Activated gamma-delta T cell (primary cell): ENCODE results near the gene SPOCK1.

Experiments used
- DNase-seq: peaks from one replicate; lab custom pipeline; 2025; lab: John Stamatoyannopoulos, UW

Gene SPOCK1

DNA sequence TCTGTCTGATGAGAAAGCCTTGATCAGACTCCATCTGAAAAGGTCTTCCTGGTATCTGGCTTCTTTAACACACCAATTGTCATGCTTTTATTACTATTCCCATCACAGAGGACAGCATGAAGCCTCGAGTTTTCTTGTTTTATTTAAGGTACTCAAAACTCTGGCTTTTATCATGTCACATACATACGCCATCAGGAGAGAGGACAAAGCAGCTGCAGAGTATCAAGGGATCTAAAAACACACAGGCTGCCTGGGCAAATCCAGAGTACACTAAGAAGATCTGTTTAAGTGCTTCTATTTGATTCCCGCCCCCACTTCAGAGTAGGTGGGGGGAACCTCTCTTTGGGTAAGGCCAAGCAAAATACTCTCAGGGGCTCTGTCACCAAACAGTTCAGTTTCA lies 277.2 kb downstream of the SPOCK1 start:
- DNase-seq = no peak

DNA sequence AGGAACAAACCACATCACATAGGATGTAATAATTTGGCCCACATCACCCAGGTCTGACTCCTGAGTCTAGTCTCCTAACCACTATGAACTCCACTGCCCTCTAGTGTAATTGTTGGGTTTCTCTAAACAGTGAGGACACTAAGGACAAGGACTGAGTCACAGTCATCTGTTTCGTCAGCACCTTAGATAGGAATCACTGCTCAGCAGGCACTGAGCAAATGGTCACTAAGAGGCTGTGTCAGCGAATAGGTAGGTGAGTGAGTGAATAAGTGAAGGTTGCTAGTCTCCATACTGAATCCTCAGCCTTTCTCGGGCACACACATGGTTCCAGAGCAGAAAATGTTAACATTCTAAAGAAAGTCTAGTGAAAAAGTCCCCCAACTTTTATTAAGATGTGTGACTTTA lies 278.6 kb downstream of the SPOCK1 start:
- DNase-seq = no peak

DNA sequence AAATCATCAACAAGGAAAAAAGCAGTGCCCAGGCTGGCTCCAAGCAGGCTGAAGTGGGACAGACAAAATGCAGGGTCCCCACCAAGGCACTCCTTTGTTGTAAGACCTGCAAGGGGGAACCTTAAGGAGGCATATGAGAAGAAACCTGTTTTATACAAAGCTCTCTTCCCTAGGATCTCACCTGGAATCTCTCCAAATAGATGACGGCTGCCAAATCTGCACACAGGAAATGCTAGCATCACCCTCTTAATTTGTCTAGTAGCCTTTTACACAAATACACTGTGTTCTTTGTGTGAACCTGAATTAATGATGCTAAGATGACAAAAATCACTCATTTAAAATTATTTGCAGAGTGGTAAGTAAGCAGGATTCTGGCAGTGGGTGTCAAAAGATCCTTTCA lies 280.2 kb downstream of the SPOCK1 start:
- DNase-seq = no peak

GRCh38 chr5:137218471-137218870 lies 280.7 kb downstream of the SPOCK1 start:
- DNase-seq = no peak

DNA sequence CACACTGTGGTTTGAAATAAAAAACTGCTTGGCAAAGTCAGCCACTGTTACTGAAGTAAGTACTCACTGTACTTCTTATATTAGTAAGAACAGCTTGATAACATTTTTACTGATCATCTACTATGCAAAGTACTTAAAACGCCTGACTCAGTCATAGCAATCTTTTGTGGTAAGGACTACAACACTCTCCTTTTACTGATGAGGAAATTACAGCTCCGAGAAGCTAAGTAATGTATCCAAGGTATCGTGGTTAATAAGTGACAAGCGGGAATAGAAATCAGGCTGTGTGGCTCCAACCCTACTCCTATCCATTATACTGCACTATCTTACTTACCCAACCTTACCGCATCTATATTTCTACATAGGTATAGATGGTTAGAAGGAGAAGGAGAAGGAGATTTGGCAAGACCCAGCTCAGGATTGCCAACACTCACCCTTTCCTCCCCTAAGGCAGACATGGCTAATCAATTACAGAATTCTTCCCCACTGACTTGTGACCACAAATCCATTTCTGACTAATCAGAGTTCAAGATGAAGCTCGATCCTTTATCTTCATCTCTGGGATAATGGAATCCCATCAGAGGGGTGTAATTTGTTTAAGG lies 281.4 kb downstream of the SPOCK1 start:
- no peak for DNase-seq

DNA sequence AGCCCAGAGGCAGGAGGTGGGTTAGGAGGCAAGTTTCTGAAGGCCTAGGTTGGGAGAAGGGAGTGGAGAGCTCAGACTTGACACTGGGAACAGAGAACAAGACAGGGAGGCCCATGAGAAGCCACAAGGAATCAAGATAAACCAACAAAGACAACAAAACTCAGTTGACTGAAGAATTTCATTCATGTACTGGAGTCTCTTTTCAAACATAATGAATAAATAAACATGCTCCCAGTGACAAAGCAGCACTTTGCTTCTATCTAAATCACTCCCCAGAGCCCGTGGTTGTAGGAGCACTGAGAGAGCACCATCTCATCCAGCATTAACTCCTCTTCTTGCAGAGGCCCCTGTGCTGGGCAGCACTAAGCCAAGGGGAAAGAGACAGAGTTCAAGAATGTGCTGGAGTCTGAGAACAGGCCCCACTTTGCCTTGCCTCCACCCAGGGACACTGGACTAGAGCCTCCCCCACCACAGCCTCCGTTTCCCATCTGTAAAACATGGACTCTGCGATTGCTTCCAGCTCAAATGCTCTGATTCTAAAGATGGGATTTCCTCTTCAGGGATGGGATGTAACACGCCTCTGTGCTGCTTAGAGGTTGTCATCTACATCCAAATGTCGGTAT lies 282.0 kb downstream of the SPOCK1 start:
- no peak for DNase-seq

DNA sequence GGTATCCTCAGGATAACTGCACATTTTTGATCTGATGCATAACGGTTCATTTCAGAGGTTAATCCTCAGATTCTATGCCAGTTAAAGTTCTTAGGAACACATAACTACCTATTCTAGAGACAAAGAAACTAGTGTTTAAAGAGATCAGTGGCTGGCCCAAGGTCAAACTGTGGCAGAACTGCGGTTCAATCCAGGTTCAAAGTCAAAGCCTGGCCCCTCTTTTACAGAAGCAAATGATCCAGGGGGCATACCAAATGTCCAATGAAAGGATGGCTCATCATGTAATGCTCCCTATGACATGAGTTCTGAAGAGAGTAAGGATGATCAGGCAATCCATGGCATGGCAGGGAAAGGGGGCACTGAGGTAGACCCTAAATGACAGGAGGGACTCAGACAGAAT lies 283.3 kb downstream of the SPOCK1 start:
- no peak for DNase-seq

DNA sequence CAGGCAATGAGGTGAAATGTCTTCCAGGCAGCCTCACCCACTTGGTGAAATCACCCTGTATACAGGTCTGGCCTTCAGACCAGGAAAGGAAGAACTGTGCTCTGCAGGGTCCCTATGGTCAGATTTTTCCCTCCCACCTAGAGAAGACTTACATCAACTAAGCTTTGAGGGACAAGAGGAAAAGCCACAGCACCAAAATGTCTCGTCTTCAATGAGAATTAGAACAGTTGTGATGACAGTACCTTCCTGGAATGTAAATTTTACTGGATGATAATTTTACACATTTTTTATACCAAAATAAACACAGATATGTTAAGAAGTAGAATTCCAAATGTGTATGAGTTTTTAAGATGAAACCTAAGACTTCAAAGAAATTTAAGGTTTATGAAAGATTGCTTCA lies 283.9 kb downstream of the SPOCK1 start:
- DNase-seq = no peak

GRCh38 chr5:137214446-137215189 lies 284.5 kb downstream of the SPOCK1 start:
- DNase-seq = no peak

DNA sequence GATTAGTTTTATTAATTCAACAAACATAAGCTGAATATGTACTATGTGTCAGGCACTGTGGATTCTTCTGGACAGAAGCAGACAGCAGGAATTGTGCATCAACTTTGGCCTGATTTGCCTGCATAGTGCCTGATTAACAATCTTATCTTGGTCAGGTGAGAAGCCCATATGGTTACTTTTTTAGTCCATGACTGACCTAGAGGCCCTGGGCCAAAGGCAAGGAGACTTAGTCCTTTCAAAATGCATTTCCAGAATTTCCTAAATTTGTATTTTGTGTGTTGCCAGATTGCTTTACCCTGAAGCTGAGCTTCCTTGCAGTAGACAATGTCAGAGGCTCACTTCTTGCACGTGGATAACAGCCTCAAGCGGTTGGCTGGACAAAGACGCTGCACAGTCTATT lies 286.7 kb downstream of the SPOCK1 start:
- DNase-seq = no peak

DNA sequence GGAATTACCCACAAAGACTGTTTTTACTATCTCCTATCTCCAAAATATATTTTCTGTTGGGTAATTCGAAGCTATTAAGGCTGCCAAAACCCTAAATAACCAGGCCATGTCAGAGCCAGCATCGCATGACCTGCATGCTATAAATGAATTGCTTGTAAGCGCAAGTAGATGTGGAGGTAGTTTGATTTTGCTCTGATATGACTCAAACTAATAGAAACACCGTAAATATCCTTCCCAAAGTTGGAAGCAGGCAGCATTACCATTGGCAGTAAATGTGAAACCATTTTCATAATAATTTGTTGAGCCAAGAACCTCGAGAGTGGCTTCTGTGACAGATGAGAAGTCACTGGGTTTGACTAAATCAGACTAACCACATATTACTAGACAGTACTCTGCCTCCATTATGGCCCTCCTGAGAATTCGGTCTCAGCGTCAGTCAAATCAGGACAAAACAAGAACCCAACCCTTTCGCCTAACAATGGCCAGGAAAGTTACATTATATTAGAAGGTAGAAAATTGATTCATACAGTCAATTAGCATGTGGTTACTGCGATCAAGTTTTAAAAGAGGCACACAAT lies 289.8 kb downstream of the SPOCK1 start:
- DNase-seq = no peak

DNA sequence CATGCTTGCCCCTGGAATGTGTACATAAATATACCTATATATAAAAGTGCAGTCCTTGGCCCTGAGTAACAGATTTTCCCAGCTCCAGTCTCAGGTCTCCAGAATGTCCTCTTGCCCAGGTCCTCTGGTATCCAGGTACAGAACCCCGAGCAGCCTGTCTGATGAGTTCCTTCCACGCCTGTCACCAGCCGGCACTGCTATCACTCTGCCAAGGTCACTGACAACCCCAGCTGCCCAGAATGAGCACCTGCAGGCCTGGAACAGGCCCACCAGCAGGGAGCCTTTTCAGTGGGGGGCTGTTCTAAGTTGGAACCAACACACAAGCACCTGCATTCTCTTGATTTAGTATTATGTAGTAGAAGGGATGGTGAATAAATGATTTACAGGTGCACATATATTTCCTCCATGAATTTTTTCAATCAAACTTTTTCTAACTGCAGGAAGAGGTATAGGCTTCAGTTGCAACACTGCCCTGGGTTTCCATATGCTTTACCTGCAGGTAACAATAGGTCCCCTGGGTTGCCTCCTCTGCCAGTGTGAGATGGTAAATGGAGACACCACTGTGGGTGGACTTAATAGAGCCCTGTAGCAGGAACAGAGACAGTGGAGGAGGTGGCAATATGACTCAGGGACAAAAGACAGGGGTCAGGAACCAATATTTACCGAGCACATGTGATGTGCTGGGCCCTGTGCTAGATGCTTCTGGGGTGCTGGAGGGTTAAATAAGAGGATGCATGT lies 291.9 kb downstream of the SPOCK1 start:
- DNase-seq = no peak

DNA sequence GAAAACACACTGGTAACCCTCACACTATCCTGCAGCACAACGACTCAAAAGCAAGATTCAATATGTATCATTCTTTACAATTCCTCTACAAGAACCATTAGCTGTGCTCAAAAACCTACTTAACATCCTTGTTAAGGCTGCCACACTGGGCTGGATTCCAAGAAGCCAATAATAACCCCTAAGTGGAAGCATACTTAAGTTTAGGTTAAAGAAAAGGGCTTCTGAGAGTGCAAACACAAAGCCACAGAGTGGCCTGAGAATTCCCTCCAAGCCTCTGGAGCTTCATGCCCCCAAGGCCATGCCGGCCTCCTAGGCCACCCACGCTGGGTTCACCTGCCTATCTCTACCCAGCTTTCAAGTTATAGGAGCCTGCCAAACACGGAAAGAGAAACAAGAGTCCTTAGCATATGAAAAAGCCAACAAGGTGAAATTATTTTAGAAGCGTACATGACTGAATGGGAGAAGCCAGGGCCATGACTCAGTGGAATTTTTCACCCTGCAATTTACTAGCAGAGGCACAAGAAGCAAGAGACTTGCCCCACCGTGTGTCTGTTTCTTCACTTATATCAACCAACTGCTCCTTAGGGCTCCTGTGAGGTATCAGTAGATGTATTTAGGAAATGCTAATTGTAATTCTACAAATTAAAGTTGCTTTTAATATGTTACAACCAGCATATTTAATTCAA lies 293.0 kb downstream of the SPOCK1 start:
- DNase-seq = no peak

GRCh38 chr5:137205231-137206027 lies 293.7 kb downstream of the SPOCK1 start:
- no peak for DNase-seq

GRCh38 chr5:137203011-137203632 lies 296.0 kb downstream of the SPOCK1 start:
- DNase-seq = no peak

DNA sequence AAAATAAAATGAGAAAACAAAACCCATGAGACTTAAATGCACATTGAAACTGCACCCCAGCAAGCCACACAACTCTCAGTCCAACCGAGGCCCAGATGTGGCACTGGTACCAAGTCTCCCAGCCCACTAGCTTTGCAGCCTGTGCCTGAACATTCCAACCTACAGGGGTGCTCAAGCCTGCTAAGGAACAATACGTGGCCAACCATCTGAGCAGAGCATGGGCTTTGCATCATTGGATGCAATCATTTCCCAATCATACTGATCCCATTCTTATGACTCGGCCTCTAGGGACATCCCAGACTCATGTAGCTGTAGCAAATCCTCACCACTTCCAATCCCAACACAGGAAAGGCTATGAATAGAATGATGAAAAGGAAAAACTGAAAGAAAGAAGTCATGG lies 297.2 kb downstream of the SPOCK1 start:
- no peak for DNase-seq

DNA sequence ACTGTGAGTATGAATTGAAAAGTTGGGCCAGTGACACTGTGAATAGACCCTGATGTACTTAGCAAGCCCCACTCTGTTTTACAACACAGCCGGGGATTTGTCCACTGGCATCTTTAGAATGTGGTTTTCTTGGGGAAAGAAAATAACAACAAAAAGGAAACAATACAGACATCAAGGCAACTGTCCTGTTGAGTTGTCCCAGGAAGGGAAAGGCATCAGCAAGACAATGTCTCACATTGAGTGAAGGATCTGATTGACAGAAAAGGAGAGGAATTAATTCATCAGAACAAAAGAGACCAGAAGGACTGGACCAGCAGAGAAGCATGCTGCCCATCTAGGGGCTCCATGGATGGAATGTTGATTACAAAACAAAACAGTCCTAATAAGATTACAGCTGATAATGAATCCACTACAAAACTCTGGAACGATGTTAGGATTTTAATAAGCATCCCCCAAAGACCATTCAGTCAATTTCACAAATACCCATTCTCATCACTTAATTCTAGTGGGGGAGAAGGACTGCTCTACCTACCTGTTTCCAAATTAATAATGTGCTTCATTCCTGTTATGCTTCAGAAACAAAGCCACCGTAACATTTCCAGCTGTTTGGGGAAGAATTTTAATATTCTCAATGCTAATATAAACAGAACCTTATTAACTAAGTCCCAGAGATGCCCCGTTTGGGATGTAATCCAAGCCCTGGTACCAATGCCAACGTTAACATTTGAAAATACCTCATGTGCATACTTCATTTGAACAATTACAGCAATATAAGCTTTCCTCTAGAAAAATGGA lies 298.0 kb downstream of the SPOCK1 start:
- DNase-seq = no peak

DNA sequence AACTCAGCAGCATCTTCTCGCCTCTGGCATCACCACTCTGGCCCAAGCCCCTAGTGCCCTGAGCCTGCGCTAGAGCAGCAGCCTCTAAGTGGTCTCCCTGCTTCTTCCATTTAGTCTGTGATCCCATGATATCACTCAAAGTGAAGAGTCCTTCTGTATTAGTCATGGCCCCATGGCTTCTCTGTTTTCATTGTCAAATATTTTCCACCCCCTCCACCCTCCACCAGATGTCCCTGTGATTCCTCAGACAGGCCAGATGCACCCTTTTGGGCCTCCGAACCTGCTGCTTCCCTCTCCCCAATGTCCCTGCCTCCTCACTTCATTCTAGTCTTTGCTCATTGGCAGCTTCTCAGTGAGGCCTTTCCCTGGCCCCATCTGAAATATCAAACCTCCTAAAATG lies 299.2 kb downstream of the SPOCK1 start:
- no peak for DNase-seq

GRCh38 chr5:137199201-137199600 lies 299.9 kb downstream of the SPOCK1 start:
- no peak for DNase-seq

DNA sequence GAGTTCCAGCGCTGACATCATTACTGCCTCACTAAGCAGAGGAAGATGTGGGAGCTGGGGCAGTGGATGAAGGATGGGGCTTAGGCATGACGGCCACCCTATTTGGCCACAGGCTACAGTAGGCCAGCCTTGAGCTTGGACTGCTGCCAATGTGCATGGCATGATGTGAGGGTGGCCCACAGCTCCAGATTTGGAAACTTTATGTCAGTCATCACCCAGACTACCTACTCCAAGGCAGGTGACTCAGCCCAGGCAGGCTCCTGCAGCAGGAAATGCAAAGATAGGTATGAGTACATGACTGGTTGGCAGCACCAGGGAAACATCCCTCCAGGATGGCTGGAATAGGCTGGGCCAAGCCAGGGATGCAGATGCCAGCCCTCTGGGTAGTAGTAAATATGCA lies 303.6 kb downstream of the SPOCK1 start:
- DNase-seq = no peak
